WTC11 (cell line): Measurements from ENCODE around the gene CCBE1. TPM values are rescaled to one million over a fixed set of nuclear protein-coding genes. Genes with fewer than 3 reads are reported as not detected.

ENCODE experiments used
- ATAC-seq: fragments of 200-7000 bp; cut with Tn5 transposase; 2 replicates; pipeline ENCODE4 v1.10.0; 2021; ENCODE audit warnings: mild to moderate bottlenecking, moderate library complexity
- CTCF ChIA-PET: fragments of 300-600 bp; sonication (Branson Sonifier 250); formaldehyde crosslinking; loops from one replicate; lab custom pipeline; 2021; ENCODE audit warnings: antibody characterized with exemption; lab: Charles Lee
- POLR2A ChIA-PET: fragments of 350-600 bp; sonication (Branson Sonifier 250); formaldehyde crosslinking; loops from one replicate; lab custom pipeline; 2021; ENCODE audit warnings: antibody characterized with exemption; lab: Charles Lee
- DNase-seq: peaks from one replicate; pipeline ENCODE4 v3.0.0; 2021; ENCODE audit warnings: low spot score
- H3K27ac Mint-ChIP-seq: 2 replicates; pipeline ENCODE4 v1.8.0; 2021; ENCODE audit warnings: mixed read lengths
- H3K27me3 Mint-ChIP-seq: 2 replicates; pipeline ENCODE4 v1.8.0; 2021; ENCODE audit warnings: low read depth, mild to moderate bottlenecking, moderate library complexity, mixed read lengths
- H3K36me3 Mint-ChIP-seq: 2 replicates; pipeline ENCODE4 v1.8.0; 2021; ENCODE audit warnings: mixed read lengths
- H3K4me1 Mint-ChIP-seq: 2 replicates; pipeline ENCODE4 v1.8.0; 2022; ENCODE audit warnings: mixed read lengths
- H3K4me3 Mint-ChIP-seq: 2 replicates; pipeline ENCODE4 v1.8.0; 2021; ENCODE audit warnings: mild to moderate bottlenecking, moderate library complexity, mixed read lengths
- H3K9me3 Mint-ChIP-seq: 2 replicates; pipeline ENCODE4 v1.8.0; 2021; ENCODE audit warnings: mixed read lengths
- ESRRA ChIP-seq: sonication (generic); formaldehyde crosslinking; IDR thresholded peaks from 2 replicates; pipeline ENCODE4 v1.8.1; 2022; ENCODE audit warnings: mild to moderate bottlenecking, missing genetic modification reagents, borderline replicate concordance
- MYBL2 ChIP-seq: sonication (generic); formaldehyde crosslinking; IDR thresholded peaks from 2 replicates; pipeline ENCODE4 v1.8.1; 2023; ENCODE audit warnings: mild to moderate bottlenecking, moderate library complexity, missing genetic modification reagents
- NFYB ChIP-seq: sonication (generic); formaldehyde crosslinking; conservative IDR thresholded peaks from 2 replicates; pipeline ENCODE4 v1.8.0; 2022; ENCODE audit warnings: low read depth, missing genetic modification reagents
- PREB ChIP-seq: sonication (generic); formaldehyde crosslinking; IDR thresholded peaks from 2 replicates; pipeline ENCODE4 v1.8.1; 2022; ENCODE audit warnings: mild to moderate bottlenecking, missing genetic modification reagents, moderate library complexity, borderline replicate concordance
- STAT6 ChIP-seq: sonication (generic); formaldehyde crosslinking; conservative IDR thresholded peaks from 2 replicates; pipeline ENCODE4 v1.8.1; 2023; ENCODE audit warnings: mild to moderate bottlenecking, low read depth, missing genetic modification reagents, moderate library complexity
- TEAD4 ChIP-seq: sonication (generic); formaldehyde crosslinking; IDR thresholded peaks from 2 replicates; pipeline ENCODE4 v1.8.0; 2022; ENCODE audit warnings: mild to moderate bottlenecking, missing genetic modification reagents
- ZNF219 ChIP-seq: sonication (generic); formaldehyde crosslinking; IDR thresholded peaks from 2 replicates; pipeline ENCODE4 v1.8.0; 2023; ENCODE audit warnings: missing genetic modification reagents, mild to moderate bottlenecking, borderline replicate concordance
- ZNF232 ChIP-seq: sonication (generic); formaldehyde crosslinking; IDR thresholded peaks from 2 replicates; pipeline ENCODE4 v1.8.0; 2022; ENCODE audit warnings: mild to moderate bottlenecking, missing genetic modification reagents
- ZNF416 ChIP-seq: fragments of 250-450 bp; sonication (Bioruptor Pico); IDR thresholded peaks from 2 replicates; pipeline ENCODE4 v1.9.0; 2021; ENCODE audit warnings: mild to moderate bottlenecking, inconsistent platforms
- total RNA-seq: library from RNA; stranded (reverse); gene quantifications from 3 replicates; pipeline ENCODE4 v1.2.3, GENCODE V29; 2021
- TF ChIP-seq, protein P1 (sequence below): sonication (generic); formaldehyde crosslinking; IDR thresholded peaks from 2 replicates; pipeline ENCODE4 v1.8.1; 2023; ENCODE audit warnings: mild to moderate bottlenecking, missing genetic modification reagents, moderate library complexity
- TF ChIP-seq, protein P2 (sequence below): fragments of 200-600 bp; IDR thresholded peaks from 2 replicates; pipeline ENCODE4 v1.8.0; 2022; ENCODE audit warnings: antibody characterized with exemption

CCBE1 gene
- total RNA-seq, 1 experiment from 2014 or later, result 9.7 TPM

- no peak for ATAC-seq
- ChIA-PET CTCF (interaction anchor here (2.5 to 9.7 kb wide), 2 partner anchors 12 to 53 kb away, joined by 7 to 128 read pairs; partner anchors contain the start of gene CCBE1), POLR2A (no interaction called here)
- peaks cover 80% of the 10 kb centered on the region for H3K4me1 Mint-ChIP-seq
- no peak overlapping the region for H3K4me3 Mint-ChIP-seq
- H3K27me3 Mint-ChIP-seq, result peaks cover 14% of the 10 kb centered on the region
- no peak for TF ChIP-seq ZNF416 (CRISPR knock-in tag)
- no peak for TF ChIP-seq STAT6
- TF ChIP-seq TEAD4, result no peak
- TF ChIP-seq, protein P1, sequence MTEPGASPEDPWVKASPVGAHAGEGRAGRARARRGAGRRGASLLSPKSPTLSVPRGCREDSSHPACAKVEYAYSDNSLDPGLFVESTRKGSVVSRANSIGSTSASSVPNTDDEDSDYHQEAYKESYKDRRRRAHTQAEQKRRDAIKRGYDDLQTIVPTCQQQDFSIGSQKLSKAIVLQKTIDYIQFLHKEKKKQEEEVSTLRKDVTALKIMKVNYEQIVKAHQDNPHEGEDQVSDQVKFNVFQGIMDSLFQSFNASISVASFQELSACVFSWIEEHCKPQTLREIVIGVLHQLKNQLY (CRISPR knock-in tag), result no peak
- no peaks in the 10 kb centered on the region for H3K36me3 Mint-ChIP-seq
- DNase-seq, result no peak
- H3K27ac Mint-ChIP-seq, result no peak overlapping the region
- H3K9me3 Mint-ChIP-seq, result no peaks in the 10 kb centered on the region
Observed at GRCh38 chr18:59684777-59685176, 12.4 kb downstream of the CCBE1 start.

GRCh38 chr18:59681521-59682004 is 15.7 kb downstream of the CCBE1 start:
- Mint-ChIP-seq H3K4me1 (peaks cover 54% of the 10 kb centered on the region), H3K27me3 (peaks cover 14% of the 10 kb centered on the region), H3K27ac (no peak overlapping the region; the same call in 1 of the 2 replicates), H3K9me3 (no peaks in the 10 kb centered on the region), H3K4me3 (no peak overlapping the region; the same call in 1 of the 2 replicates), H3K36me3 (no peaks in the 10 kb centered on the region)
- CTCF ChIA-PET, result interaction anchor here (1.5 to 9.7 kb wide), 3 partner anchors 15 to 142 kb away, joined by 5 to 128 read pairs (median 7); partner anchors contain the start of gene CCBE1
- DNase-seq, result no peak
- TF ChIP-seq ZNF232, result no peak
- peak; percentile 80 for ATAC-seq
- POLR2A ChIA-PET, result interaction anchor here (0.7 kb wide), 1 partner anchor 855 kb away, joined by 3 read pairs; no protein-coding TSS in a partner anchor

GRCh38 chr18:59681051-59681450 is 16.2 kb downstream of the CCBE1 start:
- POLR2A ChIA-PET, result interaction anchor here (0.7 to 1.6 kb wide), 2 partner anchors 16 to 854 kb away, joined by 3 to 6 read pairs; partner anchors contain the start of gene CCBE1
- no peaks in the 10 kb centered on the region for H3K9me3 Mint-ChIP-seq
- CTCF ChIA-PET, result interaction anchor here (1.5 to 9.7 kb wide), 3 partner anchors 16 to 142 kb away, joined by 5 to 128 read pairs (median 7); partner anchors contain the start of gene CCBE1
- ATAC-seq (no peak), DNase-seq (no peak)
- peaks cover 51% of the 10 kb centered on the region for H3K4me1 Mint-ChIP-seq
- H3K27me3 Mint-ChIP-seq, result peaks cover 14% of the 10 kb centered on the region
- TF ChIP-seq STAT6 (no peak), ZNF219 (CRISPR knock-in tag) (no peak), MYBL2 (CRISPR knock-in tag) (no peak), ZNF416 (CRISPR knock-in tag) (no peak), ESRRA (CRISPR knock-in tag) (no peak), NFYB (CRISPR knock-in tag) (no peak), PREB (CRISPR knock-in tag) (no peak)
- TF ChIP-seq, protein P2, sequence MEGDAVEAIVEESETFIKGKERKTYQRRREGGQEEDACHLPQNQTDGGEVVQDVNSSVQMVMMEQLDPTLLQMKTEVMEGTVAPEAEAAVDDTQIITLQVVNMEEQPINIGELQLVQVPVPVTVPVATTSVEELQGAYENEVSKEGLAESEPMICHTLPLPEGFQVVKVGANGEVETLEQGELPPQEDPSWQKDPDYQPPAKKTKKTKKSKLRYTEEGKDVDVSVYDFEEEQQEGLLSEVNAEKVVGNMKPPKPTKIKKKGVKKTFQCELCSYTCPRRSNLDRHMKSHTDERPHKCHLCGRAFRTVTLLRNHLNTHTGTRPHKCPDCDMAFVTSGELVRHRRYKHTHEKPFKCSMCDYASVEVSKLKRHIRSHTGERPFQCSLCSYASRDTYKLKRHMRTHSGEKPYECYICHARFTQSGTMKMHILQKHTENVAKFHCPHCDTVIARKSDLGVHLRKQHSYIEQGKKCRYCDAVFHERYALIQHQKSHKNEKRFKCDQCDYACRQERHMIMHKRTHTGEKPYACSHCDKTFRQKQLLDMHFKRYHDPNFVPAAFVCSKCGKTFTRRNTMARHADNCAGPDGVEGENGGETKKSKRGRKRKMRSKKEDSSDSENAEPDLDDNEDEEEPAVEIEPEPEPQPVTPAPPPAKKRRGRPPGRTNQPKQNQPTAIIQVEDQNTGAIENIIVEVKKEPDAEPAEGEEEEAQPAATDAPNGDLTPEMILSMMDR, result no peak
- H3K36me3 Mint-ChIP-seq, result no peaks in the 10 kb centered on the region
- H3K4me3 Mint-ChIP-seq, result no peak overlapping the region
- H3K27ac Mint-ChIP-seq, result no peak overlapping the region
